Measurements from ENCODE around the gene KMT2C. TPM values are rescaled to one million over a fixed set of nuclear protein-coding genes. Genes with fewer than 3 reads are reported as not detected.

The KMT2C gene
- total RNA-seq, 1 donor from 2014 or later = 21.1 TPM

GRCh38 chr7:152115021-152115718 lies 320.6 kb downstream of the KMT2C start:
- no peaks in the 10 kb centered on the region for H3K27me3 ChIP-seq (ENCODE audit: control insufficient read depth, insufficient read depth, low read length)
- no peak for TF ChIP-seq CTCF (IDR thresholded peaks at IDR 0.05; ENCODE audit: insufficient read depth, low read length, severe bottlenecking)
- FAIRE-seq (no peak), DNase-seq (ENCODE audit: low read depth) (no peak)
- no peak overlapping the region for H3K4me3 ChIP-seq (ENCODE audit: low read depth, low read length)
- peaks cover 10% of the 10 kb centered on the region for H3K36me3 ChIP-seq (ENCODE audit: control insufficient read depth, insufficient read depth, low read length)

GRCh38 chr7:152112829-152113228 lies 323.0 kb downstream of the KMT2C start:
- Histone ChIP-seq H3K4me3 (ENCODE audit: low read depth, low read length) (no peak overlapping the region), H3K27me3 (ENCODE audit: control insufficient read depth, insufficient read depth, low read length) (no peaks in the 10 kb centered on the region), H3K36me3 (ENCODE audit: control insufficient read depth, insufficient read depth, low read length) (peaks cover 9% of the 10 kb centered on the region)
- DNase-seq (ENCODE audit: low read depth) (no peak), FAIRE-seq (no peak)
- no peak for TF ChIP-seq CTCF (IDR thresholded peaks at IDR 0.05; ENCODE audit: insufficient read depth, low read length, severe bottlenecking)

- DNase-seq (ENCODE audit: low read depth) (no peak), FAIRE-seq (no peak)
- Histone ChIP-seq H3K27me3 (ENCODE audit: control insufficient read depth, insufficient read depth, low read length) (no peaks in the 10 kb centered on the region), H3K4me3 (ENCODE audit: low read depth, low read length) (no peak overlapping the region), H3K36me3 (ENCODE audit: control insufficient read depth, insufficient read depth, low read length) (peaks cover 5% of the 10 kb centered on the region)
- TF ChIP-seq CTCF (IDR thresholded peaks at IDR 0.05; ENCODE audit: insufficient read depth, low read length, severe bottlenecking) = no peak
Observed at GRCh38 chr7:152108359-152108758, 327.4 kb downstream of the KMT2C start.

GRCh38 chr7:152107945-152108344 lies 327.9 kb downstream of the KMT2C start:
- peaks cover 6% of the 10 kb centered on the region for H3K36me3 ChIP-seq (ENCODE audit: control insufficient read depth, insufficient read depth, low read length)
- no peak for FAIRE-seq

GRCh38 chr7:152106990-152107389 lies 328.8 kb downstream of the KMT2C start:
- no peak for TF ChIP-seq CTCF (IDR thresholded peaks at IDR 0.05; ENCODE audit: insufficient read depth, low read length, severe bottlenecking)
- Histone ChIP-seq H3K27me3 (ENCODE audit: control insufficient read depth, insufficient read depth, low read length) (no peaks in the 10 kb centered on the region), H3K36me3 (ENCODE audit: control insufficient read depth, insufficient read depth, low read length) (peaks cover 6% of the 10 kb centered on the region), H3K4me3 (ENCODE audit: low read depth, low read length) (no peak overlapping the region)
- FAIRE-seq (no peak), DNase-seq (ENCODE audit: low read depth) (no peak)

More at GRCh38 chr7:152107945-152108344, 327.9 kb downstream of the KMT2C start:
- H3K4me3 ChIP-seq (ENCODE audit: low read depth, low read length) = no peak overlapping the region
- H3K27me3 ChIP-seq (ENCODE audit: control insufficient read depth, insufficient read depth, low read length) = no peaks in the 10 kb centered on the region
- no peak for TF ChIP-seq CTCF (IDR thresholded peaks at IDR 0.05; ENCODE audit: insufficient read depth, low read length, severe bottlenecking)
- DNase-seq (ENCODE audit: low read depth) = no peak

- Histone ChIP-seq H3K27me3 (ENCODE audit: control insufficient read depth, insufficient read depth, low read length) (no peaks in the 10 kb centered on the region), H3K36me3 (ENCODE audit: control insufficient read depth, insufficient read depth, low read length) (peaks cover 6% of the 10 kb centered on the region), H3K4me3 (ENCODE audit: low read depth, low read length) (no peak overlapping the region)
- no peak for TF ChIP-seq CTCF (IDR thresholded peaks at IDR 0.05; ENCODE audit: insufficient read depth, low read length, severe bottlenecking)
- DNase-seq (ENCODE audit: low read depth) (no peak), FAIRE-seq (no peak)
Observed at GRCh38 chr7:152105205-152105604, 330.6 kb downstream of the KMT2C start.
